Gastrocnemius medialis (tissue), 4 donors: Measurements from ENCODE around the gene ZEB1.

Source experiments
- CTCF ChIP-seq, 5 experiments: fragments of 450-650 bp in 3 of 5; fragments of 200-600 bp in 2 of 5; sonication (generic) in 2 of 5; IDR thresholded peaks in 4 of 5; conservative IDR thresholded peaks in 1 of 5; 1 replicate in 4 of 5; 2 replicates in 1 of 5; pipeline ENCODE4 v1.5.1; 2016 to 2019; ENCODE audit warnings: antibody characterized with exemption in 5 of 5, mild to moderate bottlenecking in 3 of 5, moderate library complexity in 3 of 5
- POLR2A ChIP-seq, 2 donors: fragments of 450-650 bp; IDR thresholded peaks; one replicate each; pipeline ENCODE4 v1.6.1; 2017; ENCODE audit warnings: antibody characterized with exemption in 2 of 2, mild to moderate bottlenecking in 2 of 2, moderate library complexity in 2 of 2

- TF ChIP-seq CTCF (IDR thresholded peaks at IDR 0.05 in 4 of 5, conservative IDR thresholded peaks at IDR 0.05 in 1 of 5) (no peak), POLR2A (IDR thresholded peaks at IDR 0.05) (no peak)
These were observed 27.9 kb upstream of the ZEB1 start for GRCh38 chr10:31291123-31291522.
